A549 (cell line): ENCODE data around the gene RASSF4.

Source experiments
- CBX8 ChIP-seq: fragments of 200-600 bp; sonication (generic); IDR thresholded peaks from 2 replicates; pipeline ENCODE4 v1.6.1; 2016
- CTCF ChIP-seq: fragments of >200 bp; sonication (Bioruptor Twin); formaldehyde crosslinking; IDR thresholded peaks from 3 replicates; pipeline ENCODE4 v1.5.1; 2016

GRCh38 chr10:44933451-44934321 lies 25.9 kb upstream of the RASSF4 start:
- TF ChIP-seq CBX8 (no peak), CTCF (no peak)
